ENCODE results near the gene WWOX.

WWOX gene

DNA sequence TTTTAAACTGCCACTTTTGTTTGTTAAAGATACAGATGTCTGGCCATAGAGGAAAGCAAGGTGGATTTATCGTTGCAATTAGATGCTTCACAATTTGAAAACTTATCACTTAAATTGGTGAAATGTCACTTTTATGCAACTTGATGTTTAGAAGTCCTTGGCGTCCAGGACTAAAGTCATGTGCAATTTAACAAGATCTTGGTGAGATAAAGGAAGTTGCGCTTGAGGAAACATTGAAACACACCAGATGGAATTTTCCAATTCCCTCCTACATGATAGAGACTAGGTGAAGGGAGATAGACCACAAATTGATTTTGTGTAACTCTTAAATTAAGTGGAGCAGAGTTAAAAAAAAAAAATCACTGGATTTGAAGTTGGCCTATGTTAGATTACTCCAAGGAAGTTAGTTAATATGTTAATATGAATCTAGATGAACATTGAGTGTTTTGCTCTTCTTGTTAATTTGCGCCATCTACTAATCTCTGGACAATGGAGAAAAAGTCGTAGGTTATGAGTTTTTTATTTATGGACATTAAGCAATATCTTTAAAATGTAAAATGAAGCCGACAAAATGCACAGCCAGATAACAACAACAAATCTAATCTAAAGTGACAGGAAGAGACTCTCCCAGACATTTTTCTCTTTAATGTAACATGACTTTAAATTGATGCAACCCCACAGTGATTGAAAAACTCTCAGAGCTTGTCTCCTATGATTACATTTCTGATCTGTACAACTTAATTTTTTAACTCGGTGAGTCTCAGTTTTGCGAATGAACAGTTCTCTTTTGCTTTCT lies 119.6 kb downstream of the WWOX start:
- in situ Hi-C loops (cut with MboI; ENCODE audit: low sequenced_read_pairs): no loop called here

DNA sequence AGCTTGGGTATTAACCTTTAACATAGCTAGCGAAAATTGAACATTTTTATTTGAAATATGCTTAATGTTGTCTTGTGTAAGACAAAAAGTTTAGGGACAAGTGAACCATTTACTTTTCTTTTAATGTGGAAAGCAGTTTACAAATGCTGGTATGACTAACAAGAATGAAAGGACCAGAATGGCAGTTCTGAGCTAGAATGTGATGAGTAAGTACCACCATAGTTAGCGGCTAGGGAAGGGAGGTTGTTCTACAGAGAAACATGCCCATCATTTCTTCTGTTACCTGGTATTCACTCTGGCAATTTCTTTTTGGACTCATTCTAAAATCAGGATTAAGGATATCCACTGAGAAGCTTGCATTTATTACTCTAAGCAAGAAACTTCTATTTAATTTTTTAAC lies 121.1 kb downstream of the WWOX start:
- in situ Hi-C loops (cut with MboI; ENCODE audit: low sequenced_read_pairs): no loop called here

DNA sequence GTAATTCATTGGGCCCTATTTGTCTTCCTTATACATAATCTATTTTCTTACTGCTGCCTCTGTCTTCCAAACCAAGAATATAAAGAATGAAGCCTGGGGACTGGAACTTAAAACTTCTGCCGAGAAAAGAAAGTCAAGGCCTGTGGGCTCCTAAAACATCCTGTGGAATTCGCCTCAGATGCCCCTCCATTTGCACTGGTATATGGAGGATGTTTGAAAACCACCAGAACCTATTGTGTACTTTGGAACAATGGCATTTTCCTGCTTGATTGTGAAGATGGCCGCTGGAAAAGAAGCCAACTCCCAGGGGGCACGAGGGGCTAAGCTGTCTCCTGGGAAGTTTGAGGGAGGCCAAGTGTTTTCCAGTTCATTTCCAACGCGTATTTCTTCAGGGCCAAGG lies 122.4 kb downstream of the WWOX start:
- in situ Hi-C loops (cut with MboI; ENCODE audit: low sequenced_read_pairs): no loop called here

DNA sequence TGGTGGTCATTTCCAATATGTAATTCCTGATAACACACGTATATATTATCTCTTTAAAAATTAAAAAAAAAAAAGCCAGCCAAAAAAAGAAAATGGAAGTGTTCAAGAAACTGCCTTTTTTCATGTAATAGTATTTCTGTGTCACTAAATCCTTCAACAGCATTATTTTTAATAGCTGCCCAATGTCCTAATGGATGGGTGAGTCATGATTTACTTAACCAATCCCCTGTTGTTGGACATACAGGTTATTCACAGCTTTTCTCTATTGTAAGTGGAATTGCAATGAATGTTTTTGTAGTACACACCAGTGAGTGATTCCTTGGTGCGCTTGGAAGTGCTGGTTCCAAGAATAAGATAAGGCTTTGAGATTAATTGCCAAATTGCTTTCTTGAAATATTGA lies 124.9 kb downstream of the WWOX start:
- in situ Hi-C loops (cut with MboI; ENCODE audit: low sequenced_read_pairs): no loop called here

DNA sequence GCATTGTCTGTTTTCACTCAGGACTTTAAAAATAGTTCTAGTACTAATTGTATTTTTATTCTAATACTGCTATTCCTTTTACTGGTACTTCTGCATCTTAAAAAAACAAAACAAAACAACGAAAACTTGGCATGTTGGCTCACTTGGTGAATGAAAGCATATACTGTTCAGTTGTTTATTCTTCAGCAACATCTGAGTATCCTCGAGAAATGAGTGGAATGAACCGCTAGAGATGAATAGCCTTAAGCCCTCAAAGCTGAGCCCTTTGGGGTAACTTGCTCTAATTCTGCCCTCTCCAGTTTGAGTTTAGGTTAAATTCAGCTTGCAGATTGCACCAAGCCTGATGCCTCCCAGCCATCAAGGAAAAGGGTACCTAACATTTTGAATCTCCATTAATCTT lies 126.5 kb downstream of the WWOX start:
- in situ Hi-C loops (cut with MboI; ENCODE audit: low sequenced_read_pairs): no loop called here

DNA sequence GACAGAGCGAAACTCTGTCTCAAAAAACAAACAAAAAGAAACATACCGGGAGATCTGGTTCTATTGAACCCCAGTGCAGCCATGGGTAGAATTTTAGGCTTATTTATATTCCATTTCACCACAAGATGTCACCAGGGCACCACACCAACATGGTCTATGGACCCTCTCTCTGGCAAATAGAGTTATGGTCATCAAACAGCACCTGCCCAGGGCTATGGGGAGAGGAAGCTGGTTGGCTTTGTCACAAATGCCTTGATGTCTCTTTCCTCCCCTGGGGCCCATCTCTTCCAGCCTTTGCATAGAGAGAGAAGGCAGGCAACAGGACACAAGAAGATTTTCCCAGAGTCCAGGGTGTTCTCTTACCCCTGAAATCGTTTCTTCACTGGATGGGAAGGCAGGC lies 128.4 kb downstream of the WWOX start:
- in situ Hi-C loops (cut with MboI; ENCODE audit: low sequenced_read_pairs): no loop called here

DNA sequence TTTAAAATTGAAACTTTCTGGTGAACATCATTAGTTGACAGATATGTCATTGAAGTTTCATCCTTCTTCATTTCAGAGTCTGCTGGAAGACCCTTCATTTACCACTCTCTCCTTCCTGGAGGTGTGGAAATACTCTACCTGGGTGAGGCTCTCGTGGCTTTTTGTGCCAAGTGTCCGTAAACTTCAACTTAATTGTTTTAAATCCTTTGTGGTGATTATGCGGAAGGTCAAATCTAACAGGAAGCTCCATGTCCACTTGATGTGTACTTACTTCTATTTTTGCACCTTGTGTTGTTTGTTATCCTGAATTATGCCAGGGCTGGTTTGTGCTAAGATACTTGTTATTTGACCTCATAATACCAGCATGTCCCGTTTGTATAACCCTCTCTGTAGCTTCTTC lies 129.2 kb downstream of the WWOX start:
- in situ Hi-C loops (cut with MboI; ENCODE audit: low sequenced_read_pairs): no loop called here

DNA sequence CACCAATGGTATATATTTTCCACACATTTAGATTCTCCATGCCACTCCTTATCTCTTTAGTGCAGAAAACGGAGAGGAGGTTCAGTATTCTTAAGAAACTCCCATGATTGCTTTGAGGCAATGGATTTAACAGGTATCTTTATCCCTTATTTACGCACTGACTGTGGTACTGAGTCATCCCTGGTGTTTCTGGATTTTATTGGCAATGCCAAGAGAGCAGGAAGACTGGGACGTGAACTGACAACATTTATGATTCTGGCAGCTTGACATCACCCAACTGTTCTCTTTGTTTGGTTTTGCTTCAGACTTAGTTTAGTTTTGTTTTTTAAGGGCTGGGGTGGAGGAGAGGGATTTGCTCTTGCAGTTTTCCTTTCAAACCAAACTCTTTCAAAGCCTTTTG lies 131.4 kb downstream of the WWOX start:
- in situ Hi-C loops (cut with MboI; ENCODE audit: low sequenced_read_pairs): no loop called here

DNA sequence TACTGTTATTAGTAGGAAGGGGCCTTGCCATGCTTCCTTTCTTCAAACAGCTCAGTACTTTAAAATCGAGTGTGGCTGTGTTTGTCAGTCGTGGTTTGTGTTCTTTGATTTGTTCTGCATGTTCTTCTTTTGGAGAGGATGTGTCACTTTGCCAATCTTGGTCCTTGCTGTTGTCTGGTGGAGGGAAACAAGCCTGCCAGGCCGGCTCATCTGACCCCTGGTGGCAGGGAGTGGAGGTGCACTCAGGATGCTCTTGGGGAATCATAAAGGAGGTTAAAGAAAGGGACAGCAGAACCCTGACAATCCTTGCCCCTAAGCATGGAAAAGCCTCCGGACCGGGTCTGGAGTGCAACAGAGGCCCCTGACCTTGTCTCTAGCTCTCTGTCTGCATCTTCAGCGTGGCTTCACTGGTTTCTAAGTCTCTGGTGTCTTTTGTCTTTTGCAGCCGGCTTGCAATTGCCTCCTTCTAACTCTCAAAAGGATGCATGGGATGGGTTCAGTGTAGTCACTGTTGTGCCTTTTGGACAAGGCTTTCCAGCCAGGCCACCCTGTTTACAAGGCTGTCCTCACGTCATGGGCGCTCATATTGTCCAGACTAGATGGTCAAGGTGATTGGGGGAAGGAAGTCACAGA lies 135.8 kb downstream of the WWOX start:
- in situ Hi-C loops (cut with MboI; ENCODE audit: low sequenced_read_pairs): no loop called here

DNA sequence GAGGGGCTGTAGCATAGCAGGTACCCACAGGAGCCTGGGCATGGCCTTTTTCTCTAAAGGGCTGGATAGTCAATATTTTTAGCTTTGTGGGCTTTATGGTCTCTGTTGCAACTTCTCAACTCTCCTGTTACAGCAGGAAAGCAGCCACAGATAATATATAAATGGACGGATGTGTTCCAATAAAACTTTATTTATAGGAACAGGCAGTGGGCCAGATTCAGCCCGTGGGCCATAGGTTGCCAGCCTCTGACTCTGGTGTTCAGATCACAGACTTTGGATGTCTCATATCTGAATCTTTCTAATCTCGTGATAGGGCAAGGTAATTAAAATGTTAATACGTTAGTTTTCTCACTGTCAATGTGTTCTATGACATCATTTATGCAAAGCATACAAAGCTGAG lies 136.4 kb downstream of the WWOX start:
- in situ Hi-C loops (cut with MboI; ENCODE audit: low sequenced_read_pairs): no loop called here

DNA sequence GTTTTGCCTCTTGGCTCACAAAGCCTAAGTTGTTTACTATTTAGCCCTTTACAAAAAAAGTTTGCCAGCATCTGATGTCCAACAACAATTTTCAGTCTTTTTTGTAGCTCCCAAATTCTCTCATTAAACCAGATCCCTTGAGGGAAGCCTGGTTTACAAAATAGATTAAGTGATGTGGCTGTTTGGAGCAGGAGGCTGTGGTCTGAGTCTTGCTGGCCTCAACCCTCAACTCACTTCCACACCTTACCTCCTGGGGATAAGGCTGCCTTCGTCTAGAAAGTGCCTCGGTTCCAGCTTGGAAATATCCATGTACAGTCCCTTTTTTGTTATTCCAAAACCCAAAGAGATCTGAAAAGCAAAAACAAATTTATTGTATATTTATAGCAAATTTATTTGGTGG lies 138.4 kb downstream of the WWOX start:
- in situ Hi-C loops (cut with MboI; ENCODE audit: low sequenced_read_pairs): no loop called here

DNA sequence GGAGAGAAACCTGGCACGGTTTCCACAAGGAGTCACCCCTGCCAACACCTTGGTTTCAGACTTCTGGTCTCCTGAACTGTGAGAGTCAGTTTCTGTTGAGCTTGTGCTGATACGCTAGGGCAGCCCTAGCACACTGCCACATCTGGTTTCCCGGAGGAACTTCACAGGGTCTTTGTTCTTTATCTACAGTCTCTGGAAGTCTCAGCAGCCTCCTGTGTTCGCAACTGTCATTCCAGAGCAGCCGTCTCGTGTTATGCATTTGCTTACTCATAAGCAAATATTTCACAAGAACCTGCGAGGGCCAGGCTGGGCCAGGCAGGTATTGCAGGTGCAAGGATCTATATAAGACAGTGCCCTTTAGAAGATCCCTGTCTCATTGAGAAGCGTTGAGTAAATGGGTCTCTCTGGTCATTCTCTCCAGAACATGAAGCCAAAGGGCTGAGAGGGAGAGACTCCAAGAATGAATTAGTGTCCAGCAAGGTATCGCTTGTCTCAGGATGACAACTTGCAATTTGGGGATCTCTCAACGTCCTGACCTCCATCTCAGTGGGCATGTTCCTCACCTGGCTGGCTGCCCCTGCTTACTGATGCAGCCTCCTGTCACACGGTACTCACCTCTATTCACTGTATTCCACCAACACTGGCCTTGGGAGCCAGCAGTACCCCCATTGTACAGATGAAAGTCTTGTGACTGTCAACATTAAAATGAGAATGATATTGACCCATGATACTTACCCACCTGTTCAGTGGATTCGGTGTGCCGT lies 141.2 kb downstream of the WWOX start:
- in situ Hi-C loops (cut with MboI; ENCODE audit: low sequenced_read_pairs): no loop called here

DNA sequence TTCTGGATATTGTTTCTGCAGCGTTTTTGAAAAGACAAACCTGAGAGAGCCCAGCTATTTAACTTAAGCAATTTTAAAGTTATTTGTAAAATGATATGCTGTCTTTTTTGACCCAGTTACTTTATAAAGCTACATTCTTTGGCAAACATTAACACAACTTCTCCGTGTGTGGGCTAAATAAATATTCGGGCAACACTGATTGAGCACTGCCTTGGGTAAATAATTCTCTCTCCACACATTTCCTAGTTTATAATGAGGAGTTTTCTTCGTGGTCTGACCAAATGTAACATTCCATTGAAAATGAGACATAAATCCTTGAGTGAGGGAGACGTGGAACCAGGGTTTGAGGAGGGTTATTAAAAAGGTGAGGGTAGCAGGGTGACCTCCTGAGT lies 142.8 kb downstream of the WWOX start:
- in situ Hi-C loops (cut with MboI; ENCODE audit: low sequenced_read_pairs): no loop called here

DNA sequence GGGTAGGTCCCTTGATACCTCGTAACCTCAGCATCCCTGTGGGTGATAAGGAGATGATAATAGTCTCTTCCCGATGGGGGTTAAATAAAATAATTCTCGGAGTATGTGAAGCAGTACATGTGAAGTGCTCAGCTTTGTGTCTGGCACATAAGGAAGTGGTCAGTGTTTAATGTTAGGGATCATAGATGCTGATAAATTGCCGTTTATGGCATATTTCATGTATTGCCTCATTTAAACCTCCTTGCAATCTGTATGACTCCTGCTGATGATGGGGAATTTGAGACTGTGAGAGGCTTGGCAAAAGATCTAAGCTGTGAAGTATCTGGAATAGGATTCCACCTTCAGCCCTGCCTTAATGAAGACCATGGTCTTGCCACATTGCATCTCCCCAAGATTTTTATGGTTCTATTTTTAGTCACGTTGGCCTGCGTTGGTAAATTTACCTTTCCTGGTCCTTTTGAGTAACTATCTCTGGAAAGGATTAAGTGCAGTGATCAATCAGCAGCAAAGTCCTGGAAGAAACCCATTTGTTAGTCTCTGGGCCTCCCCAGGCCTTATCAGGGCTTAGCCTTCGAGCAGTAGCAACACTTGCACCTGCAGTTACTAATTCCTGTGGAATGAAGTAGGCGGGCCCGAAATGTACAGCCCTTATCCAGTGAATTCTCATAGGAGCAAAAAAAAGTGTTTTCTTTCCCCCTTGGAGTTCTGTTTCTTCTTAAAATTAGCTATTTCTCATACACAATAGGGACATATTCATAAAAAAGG lies 144.9 kb downstream of the WWOX start:
- in situ Hi-C loops (cut with MboI; ENCODE audit: low sequenced_read_pairs): no loop called here

DNA sequence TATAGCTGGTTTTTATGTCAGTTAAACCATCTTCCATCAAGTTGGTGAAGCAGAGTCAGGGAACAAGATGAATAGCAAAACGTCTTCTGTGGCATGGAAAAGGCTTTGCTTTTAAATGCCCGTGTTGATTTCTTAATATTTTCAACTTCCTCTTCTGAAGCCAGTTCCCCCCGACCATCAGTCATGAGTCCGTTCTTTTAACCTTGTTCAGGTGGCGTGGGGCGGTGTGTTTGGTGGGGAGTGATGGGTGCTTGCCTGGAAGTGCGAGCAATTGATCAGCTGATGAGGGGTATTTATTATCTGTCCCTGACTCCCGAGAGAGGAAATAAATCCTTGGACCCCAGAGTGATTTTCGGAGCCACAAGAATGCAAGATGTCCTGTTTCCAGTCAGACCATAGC lies 147.1 kb downstream of the WWOX start:
- in situ Hi-C loops (cut with MboI; ENCODE audit: low sequenced_read_pairs): no loop called here

DNA sequence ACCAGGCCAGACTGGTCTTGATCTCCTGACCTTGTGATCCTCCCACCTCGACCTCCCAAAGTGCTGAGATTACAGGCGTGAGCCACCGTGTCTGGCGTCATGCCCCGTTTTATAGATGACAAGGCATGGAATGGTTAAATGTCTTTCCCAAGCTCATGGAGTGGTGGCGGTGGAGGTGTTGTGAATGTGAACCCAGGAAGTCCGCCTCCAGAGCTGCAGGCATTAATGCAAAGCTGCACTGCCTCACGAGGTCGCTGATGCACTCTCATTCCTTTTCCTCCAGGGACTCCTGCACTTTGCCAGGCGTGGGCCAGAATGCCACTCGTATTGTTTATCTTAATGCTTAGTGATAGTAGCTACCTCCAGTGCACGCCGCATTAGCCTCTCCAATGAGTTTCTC lies 149.6 kb downstream of the WWOX start:
- in situ Hi-C loops (cut with MboI; ENCODE audit: low sequenced_read_pairs): no loop called here

DNA sequence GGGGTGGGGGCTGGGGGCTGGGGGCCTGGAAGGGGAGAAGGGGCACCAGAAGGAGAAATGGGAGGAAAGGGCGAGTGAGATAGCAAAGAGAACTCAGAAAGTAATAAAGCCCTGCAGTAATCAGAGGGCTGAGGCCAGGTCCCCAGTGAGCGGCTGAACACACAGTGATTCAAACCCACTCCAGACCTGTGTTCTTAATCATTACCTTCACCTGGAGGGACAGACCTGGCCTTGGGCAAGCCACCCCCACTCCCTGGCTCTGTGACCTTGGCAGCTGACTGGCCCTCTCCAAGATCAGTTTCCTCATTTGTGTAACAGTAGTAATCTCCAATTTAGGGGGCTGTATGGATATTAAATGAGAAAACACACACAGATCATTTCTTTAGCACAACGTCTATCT lies 150.4 kb downstream of the WWOX start:
- in situ Hi-C loops (cut with MboI; ENCODE audit: low sequenced_read_pairs): no loop called here

DNA sequence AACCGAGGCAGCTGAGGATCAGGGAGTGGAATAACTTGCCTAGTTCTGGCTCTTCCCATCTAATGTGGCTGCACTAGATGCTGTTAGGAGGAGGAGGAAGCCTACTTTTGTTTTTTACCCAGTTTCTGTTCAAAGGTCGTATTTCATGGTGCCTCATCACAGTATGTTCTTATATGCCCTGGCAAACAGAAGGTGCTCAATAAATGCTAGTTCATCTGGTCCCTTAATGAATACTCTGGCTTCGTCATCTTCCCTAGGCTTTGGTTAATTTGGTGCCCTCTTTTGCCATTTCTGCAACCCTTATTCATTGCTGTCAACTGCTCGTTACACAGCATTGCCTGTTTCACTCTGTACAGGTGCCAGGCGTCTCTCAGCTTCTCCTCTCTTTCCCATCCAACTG lies 151.7 kb downstream of the WWOX start:
- in situ Hi-C loops (cut with MboI; ENCODE audit: low sequenced_read_pairs): no loop called here

DNA sequence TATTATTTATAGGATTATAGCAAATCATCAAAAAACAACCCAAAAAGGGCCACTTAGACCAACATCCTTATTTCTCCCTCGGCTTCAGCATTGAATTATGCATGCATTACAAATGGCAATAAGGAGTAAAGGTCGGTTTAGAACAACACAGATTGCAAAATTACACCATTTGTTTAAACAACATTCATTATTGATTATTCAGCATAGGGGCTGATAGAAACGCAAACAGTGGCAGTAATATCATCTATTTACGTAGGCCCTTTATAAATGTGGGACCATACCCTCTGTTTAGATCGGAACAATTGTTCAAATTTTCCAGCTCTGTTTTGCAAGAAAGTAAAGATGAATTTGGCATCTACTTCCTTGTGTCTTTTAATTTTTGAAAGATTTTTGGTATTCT lies 153.3 kb downstream of the WWOX start:
- in situ Hi-C loops (cut with MboI; ENCODE audit: low sequenced_read_pairs): no loop called here

DNA sequence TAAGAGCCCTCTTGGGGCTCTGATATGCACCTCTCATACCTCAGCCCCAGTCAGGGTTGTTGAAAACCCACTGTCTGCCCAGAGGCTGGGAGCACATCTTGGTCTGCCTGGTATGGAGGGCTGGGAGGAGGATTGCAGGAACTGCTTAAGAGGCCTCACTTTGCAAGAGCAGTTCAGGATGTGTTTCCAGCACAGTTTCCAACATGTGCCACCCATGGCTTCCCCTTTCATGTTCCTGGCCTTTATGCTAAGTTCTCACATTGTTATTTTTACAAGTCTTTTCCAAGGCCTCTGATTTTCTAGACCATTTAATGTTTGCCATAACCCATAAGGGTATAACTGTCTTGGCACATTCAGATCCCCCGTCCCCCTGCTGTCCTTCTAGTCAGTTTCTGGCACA lies 155.4 kb downstream of the WWOX start:
- in situ Hi-C loops (cut with MboI; ENCODE audit: low sequenced_read_pairs): no loop called here

DNA sequence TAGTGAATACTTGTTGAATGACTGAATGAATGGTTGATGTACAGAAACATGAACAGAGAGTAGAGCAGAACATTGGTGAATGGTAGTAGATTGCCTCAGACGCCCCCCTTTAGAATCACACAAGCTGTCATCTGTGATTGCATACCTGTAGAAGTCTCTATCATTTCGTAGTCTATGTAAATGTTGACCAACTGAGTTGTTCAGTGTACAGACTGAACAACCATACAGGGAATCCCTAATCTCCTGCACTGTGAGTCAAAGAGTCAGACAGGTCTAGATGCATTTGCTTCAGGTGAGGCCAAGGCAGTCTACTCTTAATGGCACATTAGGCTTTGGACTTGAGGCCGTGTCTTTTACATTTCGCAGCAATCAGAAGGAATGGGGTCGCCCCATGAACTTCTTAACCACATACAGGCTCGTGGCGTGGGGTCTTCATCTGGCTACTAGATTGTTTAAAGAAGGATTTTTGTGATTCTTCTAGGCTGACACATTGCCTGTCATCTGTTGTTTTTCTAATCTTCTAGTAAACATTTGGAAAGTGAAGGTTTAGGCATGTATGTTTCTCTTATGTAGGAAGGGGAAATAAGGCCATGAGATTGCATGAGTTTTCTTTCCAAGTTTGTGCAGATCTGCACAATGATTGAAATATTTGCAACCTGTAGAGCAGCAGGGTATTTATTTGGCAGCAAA lies 157.4 kb downstream of the WWOX start:
- in situ Hi-C loops (cut with MboI; ENCODE audit: low sequenced_read_pairs): no loop called here

All from HL-60/S4 (cell line).